K562 (cell line): ENCODE data around the gene XRN1. TPM values are rescaled to one million over a fixed set of nuclear protein-coding genes. Genes with fewer than 3 reads are reported as not detected.
"Not testable (repeated sequence)": the region's sequence is repeated elsewhere in the genome, so short reads cannot be mapped to it uniquely, and the experiment has no call there.

Experiments
- ATAC-seq: fragments of 200-7000 bp; cut with Tn5 transposase; 3 replicates; pipeline ENCODE4 v1.9.1; 2020; ENCODE audit warnings: moderate library complexity
- BruUV-seq: library from RNA; stranded (reverse); fragments of 400-500 nt; replicated peaks from 2 replicates; lab custom pipeline; 2021; lab: Mats Ljungman, UMichigan
- CTCF ChIA-PET: fragments of 300-600 bp; formaldehyde crosslinking; extraction: SDS; loops from one replicate; lab custom pipeline; 2021; ENCODE audit warnings: low intra/inter-chr PET ratio; lab: Yijun Ruan, JAX
- POLR2A ChIA-PET: fragments of 300-600, 350-650 bp; sonication (Branson Sonifier 250); formaldehyde crosslinking; extraction: SDS; loops from one replicate; lab custom pipeline; 2021; ENCODE audit warnings: antibody characterized with exemption, inconsistent platforms; lab: Yijun Ruan, JAX
- DNase-seq, 4 experiments: peaks; one replicate each; pipeline versions ENCODE4 v3.0.0 to v3.0.0-alpha.2; 2011 to 2018; ENCODE audit warnings: low spot score in 3 of 4, mixed read lengths in 3 of 4; ENCODE audit errors: extremely low read depth in 1 of 4
- FAIRE-seq: peaks from 2 replicates; lab custom pipeline; 2011; peaks lifted over from hg19 to GRCh38; lab: Jason Lieb, UNC
- H2AFZ ChIP-seq: 2 replicates; pipeline ENCODE4 v1.6.0; 2011; ENCODE audit warnings: low read depth, low read length, control low read depth, inconsistent platforms
- H3K27ac ChIP-seq: fragments of 200-600 bp; 3 replicates; pipeline ENCODE4 v1.8.0; 2011; ENCODE audit warnings: low read depth, mild to moderate bottlenecking, control low read depth, inconsistent platforms, low read length, moderate library complexity, mixed read lengths; ENCODE audit errors: extremely low read depth
- H3K27me3 ChIP-seq, 2 experiments: fragments of 300-600 bp in 1 of 2; 2 replicates in 1 of 2; 3 replicates in 1 of 2; pipeline versions ENCODE4 v1.6.0 to v1.8.0; 2011; ENCODE audit warnings: inconsistent platforms in 2 of 2, low read length in 2 of 2, mild to moderate bottlenecking in 1 of 2, mixed read lengths in 1 of 2, moderate library complexity in 1 of 2; ENCODE audit not compliant: control insufficient read depth in 2 of 2, insufficient read depth in 2 of 2
- H3K36me3 ChIP-seq: fragments of 300-600 bp; 3 replicates; pipeline ENCODE4 v1.8.0; 2011; ENCODE audit warnings: mild to moderate bottlenecking, low read length, inconsistent platforms; ENCODE audit not compliant: control insufficient read depth, insufficient read depth
- H3K4me1 ChIP-seq, 2 experiments: fragments of 200-600 bp in 1 of 2; replicated peaks in 1 of 2; 2 replicates in 1 of 2; 3 replicates in 1 of 2; pipeline versions ENCODE4 v1.5.1 to v1.8.0; 2011; ENCODE audit warnings: inconsistent platforms in 2 of 2, low read length in 2 of 2, mild to moderate bottlenecking in 1 of 2, mixed read lengths in 1 of 2, moderate library complexity in 1 of 2; ENCODE audit not compliant: control insufficient read depth in 2 of 2, insufficient read depth in 2 of 2
- H3K4me2 ChIP-seq: 2 replicates; pipeline ENCODE4 v1.6.1; 2011; ENCODE audit warnings: low read length, control low read depth, inconsistent platforms, mixed read lengths; ENCODE audit not compliant: insufficient read depth
- H3K4me3 ChIP-seq: fragments of 200-600 bp; sonication (generic), shearing (Covaris generic); 2 replicates; pipeline ENCODE4 v1.5.1; 2016; ENCODE audit warnings: control low read depth, inconsistent platforms
- H3K79me2 ChIP-seq: fragments of 200-600 bp; 3 replicates; pipeline ENCODE4 v1.8.0; 2011; ENCODE audit warnings: low read length, inconsistent platforms; ENCODE audit not compliant: control insufficient read depth, insufficient read depth
- H3K9ac ChIP-seq, 2 experiments: 2 replicates each; pipeline versions ENCODE4 v1.6.0 to v1.6.1; 2011; ENCODE audit warnings: low read depth in 2 of 2, low read length in 2 of 2, control low read depth in 1 of 2, inconsistent platforms in 1 of 2, mild to moderate bottlenecking in 1 of 2, mixed read lengths in 1 of 2; ENCODE audit not compliant: insufficient read depth in 1 of 2
- H3K9me1 ChIP-seq: one replicate; pipeline ENCODE4 v1.6.0; 2011; ENCODE audit warnings: inconsistent platforms, mild to moderate bottlenecking, low read length, moderate library complexity; ENCODE audit not compliant: control insufficient read depth, insufficient read depth
- H3K9me3 ChIP-seq: replicated peaks from 2 replicates; pipeline ENCODE4 v1.5.1; 2011; ENCODE audit warnings: low read depth, low read length, inconsistent platforms; ENCODE audit not compliant: control insufficient read depth, insufficient read depth
- H4K20me1 ChIP-seq: replicated peaks from 2 replicates; pipeline ENCODE4 v1.6.1; 2011; ENCODE audit warnings: low read length, inconsistent platforms, mixed read lengths; ENCODE audit not compliant: control insufficient read depth, insufficient read depth
- ARHGAP35 ChIP-seq: fragments of 450-650 bp; IDR thresholded peaks from 2 replicates; pipeline ENCODE4 v1.6.1; 2018; ENCODE audit not compliant: partially characterized antibody
- MEIS2 ChIP-seq: fragments of 450-650 bp; IDR thresholded peaks from 2 replicates; pipeline ENCODE4 v1.6.1; 2014; ENCODE audit warnings: mild to moderate bottlenecking; ENCODE audit not compliant: partially characterized antibody
- WGBS: fragments of 100-300 bp; shearing (Covaris generic); methylation state at CpG from one replicate; pipeline ENCODE4 v1.1.6; 2016; ENCODE audit warnings: low coverage, mixed read lengths; ENCODE audit not compliant: insufficient coverage; ENCODE audit errors: missing lambda C conversion rate; 5-methylcytosine and 5-hydroxymethylcytosine counted together
- in situ Hi-C: fragments of 300-500 bp; cut with MboI; formaldehyde crosslinking; loops from 4 replicates; pipeline ENCODE4 v1.15.0; 2018; ENCODE audit warnings: inconsistent platforms, mixed read lengths
- intact Hi-C: fragments of 100-400 bp; cut with micrococcal nuclease; formaldehyde crosslinking; loops from 2 replicates; pipeline ENCODE4 v1.14.2; 2022
- polyA plus RNA-seq, 8 experiments: library from polyadenylated mRNA; depleted of rRNA in 4 of 8; stranded (reverse) in 5 of 8; unstranded in 3 of 8; fragments of >200 nt; fragmentation: Nextera tagmentation in 2 of 8; fragmentation: Illumina TruSeq in 1 of 8; extraction: Ambion mirVana in 2 of 8; extraction: Trizol in 1 of 8; gene quantifications; 2 replicates each; pipeline versions ENCODE4 v1.2.1 to v1.2.3, GENCODE V29; 2011 to 2014; ENCODE audit warnings: inconsistent platforms in 1 of 8, missing spikeins in 1 of 8
- total RNA-seq, 7 experiments: library from RNA; depleted of rRNA in 6 of 7; stranded (reverse); fragments of >200 nt in 6 of 7; fragmentation: Illumina TruSeq in 2 of 7; extraction: Trizol in 2 of 7; gene quantifications; 2 replicates each; pipeline versions ENCODE4 v1.2.1 to v1.2.3, GENCODE V29; 2011 to 2021; ENCODE audit warnings: low replicate concordance in 1 of 7
- TF ChIP-seq, protein P1 (sequence below), 2 experiments: fragments of 450-650 bp in 1 of 2; sonication (generic) in 1 of 2; formaldehyde crosslinking in 1 of 2; IDR thresholded peaks in 1 of 2; conservative IDR thresholded peaks in 1 of 2; 2 replicates each; pipeline versions ENCODE4 v1.6.1 to v1.8.1; 2016 to 2023; ENCODE audit warnings: mild to moderate bottlenecking in 2 of 2, moderate library complexity in 2 of 2, inconsistent platforms in 1 of 2, missing genetic modification reagents in 1 of 2

XRN1 gene
- total and polyA plus RNA-seq, 9 of the 15 experiments (the other 6 are each of a cell fraction or from before 2014, with no cell fraction given), result 3.1 to 28.4 (median 17.2) TPM

DNA sequence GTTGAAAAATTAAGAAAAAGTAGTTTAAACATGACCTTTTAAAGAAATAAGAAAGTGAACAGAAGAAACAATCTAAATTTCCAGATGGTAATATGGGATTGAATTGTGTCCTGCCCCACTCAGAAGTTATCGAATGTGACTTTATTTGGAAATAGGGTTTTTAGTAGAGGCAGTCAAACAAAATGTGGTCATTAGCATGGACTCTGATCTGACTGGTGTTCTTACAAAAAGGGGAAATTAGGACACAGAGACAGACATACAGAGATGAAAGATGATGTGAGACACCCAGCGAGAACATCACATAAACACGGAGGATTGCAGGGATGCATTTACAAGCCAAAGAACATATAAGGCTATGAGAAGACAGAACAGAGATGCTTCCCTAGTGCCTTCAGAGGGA is 73.2 kb downstream of the XRN1 start:
- Histone ChIP-seq H4K20me1 (no peaks in the 10 kb centered on the region), H3K4me1 (0 out of 5 replicates have a peak, but pooled peaks cover 0 to 4% of the 10 kb centered on the region in 2 experiments), H3K36me3 (peaks cover 29% of the 10 kb centered on the region; the same call in 2 of the 3 replicates), H3K9me1 (no peaks in the 10 kb centered on the region), H3K4me3 (no peak overlapping the region), H2AFZ (no peak overlapping the region), H3K79me2 (no peaks in the 10 kb centered on the region), H3K9ac (no peak overlapping the region), H3K4me2 (no peak overlapping the region), H3K27ac (no peak overlapping the region), H3K9me3 (no peaks in the 10 kb centered on the region), H3K27me3 (no peaks in the 10 kb centered on the region)
- ChIA-PET CTCF (no interaction called here), POLR2A (interaction anchor here (0.6 kb wide), 1 partner anchor 271 kb away, joined by 3 read pairs; no protein-coding TSS in a partner anchor)
- WGBS, result 84% methylated on average over 3 of the region's 3 CpGs
- FAIRE-seq, result no peak
- no peak for DNase-seq
- TF ChIP-seq ARHGAP35 (no peak), MEIS2 (peak; percentile 19)
- intact Hi-C loops (no loop called here), in situ Hi-C loops (no loop called here)
- ATAC-seq, result no peak
- BruUV-seq, result no TSS peak

DNA sequence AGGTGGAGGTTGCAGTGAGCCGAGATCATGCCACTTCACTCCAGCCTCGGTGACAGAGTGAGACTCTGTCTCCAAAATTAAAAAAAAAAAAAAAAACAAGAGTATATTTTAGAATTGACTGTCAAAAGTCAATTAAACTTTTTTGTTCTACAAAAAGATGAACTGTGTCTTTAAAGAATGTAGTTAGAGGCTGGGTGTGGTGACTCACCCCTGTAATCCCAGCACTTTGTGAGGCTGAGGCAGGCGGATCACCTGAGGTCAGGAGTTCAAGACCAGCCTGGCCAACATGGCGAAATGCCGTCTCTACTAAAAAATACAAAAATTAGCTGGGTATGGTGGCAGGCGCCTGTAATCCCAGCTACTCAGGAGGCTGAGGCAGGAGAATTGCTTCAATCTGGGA is 78.3 kb downstream of the XRN1 start:
- H3K9me3 ChIP-seq, H4K20me1 ChIP-seq, intact Hi-C loops, H3K27ac ChIP-seq, H3K79me2 ChIP-seq, H3K9ac ChIP-seq, POLR2A ChIA-PET, H3K4me3 ChIP-seq, BruUV-seq, CTCF ChIA-PET, DNase-seq, H3K4me2 ChIP-seq, H3K9me1 ChIP-seq, in situ Hi-C loops, ATAC-seq, H3K4me1 ChIP-seq, FAIRE-seq, H2AFZ ChIP-seq, H3K27me3 ChIP-seq: not testable (repeated sequence)
- TF ChIP-seq, protein P1, sequence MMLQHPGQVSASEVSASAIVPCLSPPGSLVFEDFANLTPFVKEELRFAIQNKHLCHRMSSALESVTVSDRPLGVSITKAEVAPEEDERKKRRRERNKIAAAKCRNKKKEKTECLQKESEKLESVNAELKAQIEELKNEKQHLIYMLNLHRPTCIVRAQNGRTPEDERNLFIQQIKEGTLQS (IDR thresholded peaks at IDR 0.05), result peak; percentile 44
- TF ChIP-seq, protein P1 (CRISPR knock-in tag; conservative IDR thresholded peaks at IDR 0.05), result not testable (repeated sequence)
- WGBS, result 71% methylated on average over 6 of the region's 6 CpGs
- H3K36me3 ChIP-seq, result peaks cover 11% of the 10 kb centered on the region; the same call in 1 of the 3 replicates
